ENCODE measurements around the gene STEAP2.

The STEAP2 gene

DNA sequence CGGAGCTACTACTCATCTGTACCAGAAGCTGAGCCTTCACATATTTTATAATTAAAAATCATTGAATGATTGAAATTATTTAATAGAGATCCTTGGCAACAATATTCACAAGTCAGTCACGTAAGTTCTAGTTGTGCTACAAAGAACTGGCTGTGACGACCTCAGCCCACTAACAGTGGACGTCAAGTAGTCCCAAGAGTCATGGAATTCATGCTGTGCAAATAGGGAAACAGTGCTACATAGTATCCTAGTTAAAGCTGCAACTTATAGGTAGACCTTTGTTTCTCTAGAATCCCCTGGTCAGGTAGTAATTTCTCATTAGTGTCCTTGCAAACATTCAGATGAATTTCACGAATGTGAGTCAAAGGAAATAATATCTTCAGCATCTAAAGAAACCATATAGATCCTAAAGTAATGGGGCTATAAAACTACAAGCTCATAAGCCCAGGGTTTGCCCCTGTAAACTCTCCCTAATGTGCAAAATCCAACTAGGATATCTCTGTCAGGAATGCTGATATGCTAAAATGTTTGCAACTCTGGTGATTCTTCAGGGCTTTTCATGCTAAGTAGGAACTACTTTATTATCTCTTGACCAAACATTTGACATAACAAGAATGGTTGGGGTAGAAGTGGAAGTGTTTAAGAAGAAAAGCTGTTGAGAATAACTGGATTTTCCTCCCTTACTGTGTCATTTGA is 64.6 kb downstream of the STEAP2 start:
- DNase-seq: no peak

Data from stimulated activated naive CD4-positive, alpha-beta T cell (primary cell).